Activated T-helper 9 cell treated with anti-CD3 and anti-CD28 coated beads, Interleukin-2, amount 50 U/mL, for 16 hours (primary cell): Measurements from ENCODE around the gene SPRR1A.
"Not testable (repeated sequence)": the region's sequence is repeated elsewhere in the genome, so short reads cannot be mapped to it uniquely, and the experiment has no call there.

Experiments
- DNase-seq: peaks from one replicate; pipeline ENCODE4 v3.0.0-alpha.2; 2020; ENCODE audit warnings: low read depth

SPRR1A gene

GRCh38 chr1:152972196-152972886 lies 11.5 kb upstream of the SPRR1A start:
- no peak for DNase-seq

GRCh38 chr1:152976688-152977087 lies 7.2 kb upstream of the SPRR1A start:
- no peak for DNase-seq

DNA sequence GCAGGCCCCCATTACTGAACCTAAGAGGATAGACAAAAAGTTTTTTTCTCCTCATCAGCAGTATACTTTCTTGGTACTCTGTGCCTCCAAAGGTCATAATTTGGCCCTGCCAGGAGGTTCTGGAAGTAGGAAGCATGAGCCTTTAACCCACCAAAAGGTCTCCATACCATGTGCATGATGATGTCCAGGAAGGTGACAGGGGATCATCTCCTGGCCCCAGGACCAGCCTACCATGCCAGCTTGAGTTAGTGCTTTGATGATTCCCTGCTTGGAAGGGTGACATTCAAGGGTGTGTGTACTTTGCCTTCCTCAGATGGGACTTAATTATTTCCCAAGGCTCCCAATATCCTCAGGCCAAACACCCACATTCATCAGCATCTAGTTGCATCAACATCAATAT lies 6.3 kb upstream of the SPRR1A start:
- DNase-seq, result no peak

GRCh38 chr1:152980676-152981075 lies 3.2 kb upstream of the SPRR1A start:
- no peak for DNase-seq

- DNase-seq, result no peak
Measured at GRCh38 chr1:152981146-152981871, 2.6 kb upstream of the SPRR1A start.

- no peak for DNase-seq
Measured at GRCh38 chr1:152982076-152982475, 1.8 kb upstream of the SPRR1A start.

GRCh38 chr1:152983234-152983633 lies 647 bp upstream of the SPRR1A start:
- no peak for DNase-seq

- DNase-seq, result no peak
Measured at GRCh38 chr1:152986578-152986977, 2.7 kb downstream of the SPRR1A start.

- no peak for DNase-seq
Measured at GRCh38 chr1:152993186-152993585, 9.3 kb downstream of the SPRR1A start.

- no peak for DNase-seq
Measured at GRCh38 chr1:152995842-152996241, 12.0 kb downstream of the SPRR1A start.

- DNase-seq, result no peak
Measured at GRCh38 chr1:152996633-152997400, 12.9 kb downstream of the SPRR1A start.

DNA sequence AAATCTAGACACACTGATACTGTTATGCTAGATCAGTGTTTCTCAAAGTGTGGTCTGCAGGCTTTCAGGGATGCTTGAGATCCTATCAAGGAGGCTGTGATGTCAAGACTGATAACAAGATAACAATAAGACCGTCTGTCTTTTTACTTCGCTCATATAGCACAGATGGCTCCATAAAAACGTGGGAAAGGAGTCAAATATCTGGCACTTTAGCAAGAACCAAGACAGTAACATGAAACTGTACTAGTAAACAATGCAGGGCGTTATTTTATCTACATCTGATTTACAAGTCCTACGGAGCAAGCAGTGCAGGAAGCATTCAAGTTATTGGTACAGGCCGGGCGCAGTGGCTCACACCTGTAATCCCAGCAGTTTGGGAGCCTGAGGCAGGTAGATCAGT lies 14.0 kb downstream of the SPRR1A start:
- DNase-seq, result no peak

- no peak for DNase-seq
Measured at GRCh38 chr1:152998476-152998875, 14.6 kb downstream of the SPRR1A start.

GRCh38 chr1:152999818-153000217 lies 15.9 kb downstream of the SPRR1A start:
- DNase-seq, result no peak

DNA sequence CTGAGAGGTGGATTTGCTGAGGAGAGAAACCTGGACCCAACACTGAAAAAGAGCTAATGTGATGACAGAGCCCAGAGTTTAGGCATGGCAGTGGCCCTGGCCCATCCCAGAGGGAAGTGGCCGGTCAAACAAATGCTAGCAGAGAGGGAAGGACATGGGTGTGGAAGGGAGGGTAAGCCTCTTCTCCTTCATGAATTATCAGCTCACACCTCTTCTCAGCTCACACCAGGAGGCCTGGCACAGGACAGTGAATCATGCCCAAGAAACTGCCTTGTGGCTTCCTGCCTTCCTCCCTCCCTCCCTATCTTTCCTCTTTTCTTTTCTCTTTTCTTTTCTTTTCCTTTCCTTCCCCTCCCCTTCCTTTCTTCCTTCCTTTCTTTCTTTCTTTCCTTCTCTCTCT lies 16.4 kb downstream of the SPRR1A start:
- DNase-seq, result no peak

GRCh38 chr1:153001382-153001781 lies 17.5 kb downstream of the SPRR1A start, which contains the start of gene SPRR3:
TSS of gene SPRR3 (plus strand) at chr1:153001749. CDS start at chr1:153003021, 1,272 bp downstream.
- no peak for DNase-seq

- DNase-seq, result not testable (repeated sequence)
Measured at GRCh38 chr1:153011235-153011758, 27.4 kb downstream of the SPRR1A start.

DNA sequence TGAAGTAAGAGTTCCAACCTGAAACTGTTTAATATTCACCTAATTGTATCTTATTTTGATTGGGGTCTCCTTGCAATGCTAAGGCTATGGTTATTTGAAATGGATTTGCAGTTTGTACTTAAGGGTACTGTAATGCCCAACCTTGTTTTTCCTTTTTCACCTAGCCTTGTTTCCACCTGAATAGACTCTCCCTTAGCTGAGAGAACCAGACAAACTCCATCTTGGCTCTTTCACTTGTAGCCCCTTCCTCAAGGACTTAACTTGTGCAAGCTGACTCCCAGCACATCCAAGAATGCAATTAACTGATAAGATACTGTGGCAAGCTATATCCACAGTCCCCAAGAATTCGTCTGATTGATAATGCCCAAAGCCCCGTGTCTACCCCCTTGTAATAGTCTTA lies 37.9 kb downstream of the SPRR1A start:
- not testable (repeated sequence) for DNase-seq

- DNase-seq, result not testable (repeated sequence)
Measured at GRCh38 chr1:153022340-153022739, 38.5 kb downstream of the SPRR1A start.

DNA sequence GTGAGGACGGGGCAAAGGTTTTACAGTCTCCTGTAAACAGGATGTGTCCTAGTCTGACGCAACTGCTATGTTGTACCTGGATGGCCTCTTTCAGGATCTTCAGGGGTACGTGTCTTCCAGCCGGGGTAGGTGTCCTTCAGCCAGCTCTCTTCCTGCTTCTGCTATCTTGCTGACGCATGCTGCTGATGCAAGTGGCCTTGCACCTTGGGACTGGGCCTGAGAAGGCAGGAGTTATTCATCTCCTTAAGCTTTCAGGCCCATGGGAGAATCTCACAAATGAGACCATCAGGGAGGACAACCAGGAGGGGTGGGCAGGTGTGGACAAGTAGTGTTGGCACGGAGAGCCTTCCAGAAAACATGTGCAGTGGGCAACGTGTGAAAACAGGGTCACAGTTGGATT lies 39.2 kb downstream of the SPRR1A start:
- DNase-seq, result no peak

GRCh38 chr1:153024413-153024812 lies 40.5 kb downstream of the SPRR1A start:
- DNase-seq, result no peak

DNA sequence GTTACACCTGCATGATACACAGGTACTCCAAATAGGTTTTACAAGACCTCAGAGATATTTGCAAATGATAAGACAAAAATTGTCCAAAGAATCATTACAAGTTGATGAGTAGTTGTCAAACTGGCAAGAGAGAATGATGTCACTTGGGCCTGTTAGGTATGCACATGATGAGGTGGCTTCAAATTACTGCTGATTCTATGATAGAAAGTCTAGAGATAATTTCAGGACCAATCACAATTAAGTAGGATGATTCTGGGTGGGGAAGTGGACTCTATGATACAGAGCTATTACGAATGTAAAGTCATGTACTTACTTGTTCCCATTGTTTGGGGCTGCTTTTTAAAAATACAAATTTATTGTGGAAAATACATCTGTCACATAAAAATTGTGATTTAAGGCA lies 41.9 kb downstream of the SPRR1A start:
- no peak for DNase-seq

DNA sequence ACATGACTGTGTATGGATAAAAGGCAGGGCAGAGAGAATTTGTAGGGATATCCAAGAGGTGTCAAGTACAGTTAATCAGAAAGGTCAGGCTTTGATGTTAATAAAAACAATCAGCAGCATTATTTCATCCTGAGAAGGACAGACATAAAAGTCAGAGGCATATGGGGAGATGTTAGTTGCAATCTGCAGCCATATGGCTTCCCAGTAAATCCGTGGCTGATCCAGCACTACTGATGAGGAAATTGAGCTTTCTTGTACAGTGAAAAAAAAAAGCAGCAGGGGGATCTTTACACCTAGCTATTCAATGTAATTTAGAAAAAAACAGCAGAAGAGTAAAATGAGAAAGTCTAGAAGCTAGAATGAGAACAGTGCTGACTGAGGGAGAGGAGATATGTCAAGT lies 44.9 kb downstream of the SPRR1A start:
- no peak for DNase-seq
